Uterus (tissue), 4 donors: ENCODE data around the gene IL25. TPM values are rescaled to one million over a fixed set of nuclear protein-coding genes. Genes with fewer than 3 reads are reported as not detected.

Source experiments
- DNase-seq, 2 donors: peaks; one replicate each; pipeline ENCODE4 v3.0.0-alpha.2; 2019 to 2020
- H3K27ac ChIP-seq, 2 donors: fragments of 200-600 bp; sonication (generic); 1 replicate in 1 of 2; 2 replicates in 1 of 2; pipeline ENCODE4 v1.5.1; 2016 to 2018
- H3K27me3 ChIP-seq, 2 donors: fragments of 200-600 bp; sonication (generic); one replicate each; pipeline ENCODE4 v1.5.1; 2018 to 2019; ENCODE audit warnings: control low read depth in 1 of 2
- H3K36me3 ChIP-seq, 2 donors: fragments of 200-600 bp; sonication (generic); one replicate each; pipeline ENCODE4 v1.5.1; 2019; ENCODE audit warnings: control low read depth in 1 of 2
- H3K4me1 ChIP-seq, 2 donors: fragments of 200-600 bp; sonication (generic); one replicate each; pipeline ENCODE4 v1.5.1; 2018 to 2019; ENCODE audit warnings: control low read depth in 1 of 2
- H3K4me3 ChIP-seq, 2 donors: fragments of 200-600 bp; sonication (generic); 1 replicate in 1 of 2; 2 replicates in 1 of 2; pipeline ENCODE4 v1.5.1; 2018 to 2019; ENCODE audit warnings: mild to moderate bottlenecking in 1 of 2
- H3K9me3 ChIP-seq, 2 donors: fragments of 200-600 bp; sonication (generic); one replicate each; pipeline ENCODE4 v1.5.1; 2019; ENCODE audit warnings: control low read depth in 1 of 2
- CTCF ChIP-seq, 4 experiments: fragments of 200-600 bp in 2 of 4; fragments of 450-650 bp in 2 of 4; sonication (generic) in 2 of 4; IDR thresholded peaks; one replicate each; pipeline ENCODE4 v1.5.1; 2016 to 2019; ENCODE audit warnings: antibody characterized with exemption in 4 of 4, mild to moderate bottlenecking in 2 of 4, moderate library complexity in 1 of 4
- POLR2A ChIP-seq, 2 donors: fragments of 450-650 bp; IDR thresholded peaks; one replicate each; pipeline ENCODE4 v1.6.1; 2016; ENCODE audit warnings: antibody characterized with exemption in 2 of 2, mild to moderate bottlenecking in 1 of 2, moderate library complexity in 1 of 2
- intact Hi-C: fragments of 100-400 bp; cut with DNase I; formaldehyde crosslinking; loops from one replicate; pipeline ENCODE4 v1.15.1; 2023; ENCODE audit warnings: low total_unique reads
- total RNA-seq, 4 donors: library from RNA; depleted of rRNA in 3 of 4; stranded (reverse); fragments of >200 nt in 3 of 4; gene quantifications; one replicate each; pipeline versions ENCODE4 v1.1.0 to v1.2.4, GENCODE V29; 2014 to 2023
- donor health status: DM: yes; HTN: yes; CAD: no.

Gene IL25
- total RNA-seq, 4 donors from 2014 or later = not detected

GRCh38 chr14:23348297-23348655 lies 24.3 kb upstream of the IL25 start:
- Histone ChIP-seq H3K4me3 (no peak overlapping the region), H3K36me3 (no peaks in the 10 kb centered on the region), H3K9me3 (no peaks in the 10 kb centered on the region), H3K4me1 (no peaks in the 10 kb centered on the region), H3K27me3 (no peaks in the 10 kb centered on the region), H3K27ac (no peak overlapping the region)
- TF ChIP-seq CTCF (IDR thresholded peaks at IDR 0.05) (no peak), POLR2A (IDR thresholded peaks at IDR 0.05) (no peak)
- intact Hi-C loops = no loop called here
- no peak for DNase-seq

GRCh38 chr14:23349156-23349845 lies 23.3 kb upstream of the IL25 start:
- H3K27ac ChIP-seq = no peak overlapping the region
- no peak for DNase-seq
- H3K4me1 ChIP-seq = no peaks in the 10 kb centered on the region
- TF ChIP-seq POLR2A (IDR thresholded peaks at IDR 0.05) (no peak), CTCF (IDR thresholded peaks at IDR 0.05) (no peak)
- intact Hi-C loops = no loop called here
- no peaks in the 10 kb centered on the region for H3K9me3 ChIP-seq
- no peak overlapping the region for H3K4me3 ChIP-seq
- no peaks in the 10 kb centered on the region for H3K36me3 ChIP-seq
- H3K27me3 ChIP-seq = no peaks in the 10 kb centered on the region

GRCh38 chr14:23351681-23352505 lies 20.7 kb upstream of the IL25 start:
- Histone ChIP-seq H3K4me1 (no peaks in the 10 kb centered on the region), H3K27me3 (no peaks in the 10 kb centered on the region), H3K9me3 (no peaks in the 10 kb centered on the region), H3K36me3 (no peaks in the 10 kb centered on the region), H3K27ac (peak overlapping the region; percentile 56 to 61), H3K4me3 (peak overlapping the region; percentile 55 to 56)
- intact Hi-C loops = no loop called here
- TF ChIP-seq POLR2A (IDR thresholded peaks at IDR 0.05) (no peak), CTCF (IDR thresholded peaks at IDR 0.05) (no peak)
- DNase-seq = no peak

GRCh38 chr14:23352506-23353432 lies 19.8 kb upstream of the IL25 start, which contains the start of gene SLC22A17:
SLC22A17 (minus strand) TSS chr14:23352887.
- Histone ChIP-seq H3K4me1 (no peaks in the 10 kb centered on the region), H3K27me3 (no peaks in the 10 kb centered on the region), H3K36me3 (no peaks in the 10 kb centered on the region), H3K4me3 (peak within 1 kb of the TSS; percentile 55 to 56), H3K9me3 (no peaks in the 10 kb centered on the region), H3K27ac (peak within 1 kb of the TSS; percentile 56 to 61)
- intact Hi-C loops = no loop called here
- DNase-seq = peak; percentile 87 to 89
- TF ChIP-seq CTCF (IDR thresholded peaks at IDR 0.05) = peak in 1 of 4 experiments; percentile 35
- peak; percentile 88 for TF ChIP-seq POLR2A (IDR thresholded peaks at IDR 0.05)
